K562 (cell line): Measurements from ENCODE around the gene C16orf92. TPM values are rescaled to one million over a fixed set of nuclear protein-coding genes. Genes with fewer than 3 reads are reported as not detected.

Source experiments
- ARID2 ChIP-seq: fragments of 450-650 bp; IDR thresholded peaks from 2 replicates; pipeline ENCODE4 v1.6.1; 2017; ENCODE audit warnings: antibody characterized with exemption, mild to moderate bottlenecking
- BMI1 ChIP-seq: fragments of 150-350 bp; IDR thresholded peaks from 2 replicates; pipeline ENCODE4 v1.6.1; 2014; ENCODE audit warnings: low read length
- CBX3 ChIP-seq, 2 experiments: IDR thresholded peaks; 1 replicate in 1 of 2; 2 replicates in 1 of 2; pipeline ENCODE4 v1.6.1; 2012; ENCODE audit warnings: inconsistent platforms in 2 of 2, low read length in 2 of 2, borderline replicate concordance in 1 of 2, control low read depth in 1 of 2
- CHCHD3 ChIP-seq: fragments of 250-450 bp; sonication (Bioruptor Pico); IDR thresholded peaks from 2 replicates; pipeline ENCODE4 v2.1.2; 2022; ENCODE audit warnings: mild to moderate bottlenecking
- COPS2 ChIP-seq: fragments of 450-650 bp; conservative IDR thresholded peaks from 2 replicates; pipeline ENCODE4 v1.6.1; 2016; ENCODE audit warnings: mild to moderate bottlenecking, moderate library complexity
- ELF1 ChIP-seq: fragments of 200-800 bp; sonication (Bioruptor generic); IDR thresholded peaks from 2 replicates; pipeline ENCODE4 v1.6.1; 2016; ENCODE audit warnings: missing genetic modification characterization, missing compliant biosample characterization
- FOXK1 ChIP-seq: sonication (generic); formaldehyde crosslinking; IDR thresholded peaks from 2 replicates; pipeline ENCODE4 v1.8.0; 2022; ENCODE audit warnings: missing genetic modification reagents, mild to moderate bottlenecking, borderline replicate concordance
- HMGN3 ChIP-seq: IDR thresholded peaks from 2 replicates; pipeline ENCODE4 v1.6.1; 2011; ENCODE audit warnings: borderline replicate concordance, low read depth, mild to moderate bottlenecking, mixed read lengths, low read length; ENCODE audit not compliant: insufficient read length; ENCODE audit errors: extremely low read depth
- KDM4B ChIP-seq, 2 experiments: fragments of 450-650 bp in 1 of 2; sonication (generic) in 1 of 2; IDR thresholded peaks; 2 replicates each; pipeline ENCODE4 v1.6.1; 2016 to 2017; ENCODE audit warnings: borderline replicate concordance in 2 of 2, antibody characterized with exemption in 1 of 2, low read depth in 1 of 2, mild to moderate bottlenecking in 1 of 2
- LCOR ChIP-seq: sonication (generic); formaldehyde crosslinking; IDR thresholded peaks from 2 replicates; pipeline ENCODE4 v1.8.0; 2022; ENCODE audit warnings: mild to moderate bottlenecking, missing genetic modification reagents
- LEF1 ChIP-seq: fragments of 450-650 bp; IDR thresholded peaks from 2 replicates; pipeline ENCODE4 v1.6.1; 2016; ENCODE audit warnings: mild to moderate bottlenecking
- POLR2AphosphoS2 ChIP-seq: IDR thresholded peaks from 2 replicates; pipeline ENCODE4 v1.6.1; 2012; ENCODE audit warnings: low read length, improper control_type of control experiment
- RBBP5 ChIP-seq: fragments of 200-600 bp; sonication (generic); IDR thresholded peaks from 2 replicates; pipeline ENCODE4 v1.6.1; 2012; ENCODE audit warnings: borderline replicate concordance, mild to moderate bottlenecking, low read length, control low read depth, inconsistent platforms; ENCODE audit not compliant: insufficient read depth, poor library complexity, severe bottlenecking
- RBM25 ChIP-seq: fragments of 200-400 bp; formaldehyde crosslinking; IDR thresholded peaks from 2 replicates; pipeline ENCODE4 v1.6.1; 2018; ENCODE audit warnings: low read length, low read depth, moderate library complexity; ENCODE audit not compliant: severe bottlenecking
- TAF15 ChIP-seq: fragments of 200-400 bp; formaldehyde crosslinking; IDR thresholded peaks from 2 replicates; pipeline ENCODE4 v1.6.1; 2017; ENCODE audit warnings: mild to moderate bottlenecking, low read depth, low read length, moderate library complexity
- TSC22D4 ChIP-seq: fragments of 450-650 bp; IDR thresholded peaks from 2 replicates; pipeline ENCODE4 v1.6.1; 2016; ENCODE audit warnings: missing genetic modification characterization, missing biosample characterization, control low read depth
- ZBED1 ChIP-seq: IDR thresholded peaks from 2 replicates; pipeline ENCODE4 v1.6.1; 2014
- ZFP36 ChIP-seq: fragments of 150-350 bp; IDR thresholded peaks from 2 replicates; pipeline ENCODE4 v1.6.1; 2018; ENCODE audit warnings: low read length, low read depth; ENCODE audit not compliant: partially characterized antibody
- ZKSCAN8 ChIP-seq: fragments of 200-800 bp; sonication (Bioruptor generic); IDR thresholded peaks from 2 replicates; pipeline ENCODE4 v1.6.1; 2016; ENCODE audit warnings: missing genetic modification characterization, missing compliant biosample characterization
- ZNF24 ChIP-seq: fragments of 450-650 bp; IDR thresholded peaks from 2 replicates; pipeline ENCODE4 v1.6.1; 2016
- ZNF347 ChIP-seq: fragments of 450-650 bp; formaldehyde crosslinking; IDR thresholded peaks from 2 replicates; pipeline ENCODE4 v1.4.0; 2020; ENCODE audit warnings: low read depth, mild to moderate bottlenecking, moderate library complexity
- ZNF79 ChIP-seq: fragments of 250-450 bp; sonication (Bioruptor Pico); IDR thresholded peaks from 2 replicates; pipeline ENCODE4 v1.4.0; 2020; ENCODE audit warnings: low read depth, mild to moderate bottlenecking, moderate library complexity
- polyA plus RNA-seq, 8 experiments: library from polyadenylated mRNA; depleted of rRNA in 4 of 8; stranded (reverse) in 5 of 8; unstranded in 3 of 8; fragments of >200 nt; fragmentation: Nextera tagmentation in 2 of 8; fragmentation: Illumina TruSeq in 1 of 8; extraction: Ambion mirVana in 2 of 8; extraction: Trizol in 1 of 8; gene quantifications; 2 replicates each; pipeline versions ENCODE4 v1.2.1 to v1.2.3, GENCODE V29; 2011 to 2014; ENCODE audit warnings: inconsistent platforms in 1 of 8, missing spikeins in 1 of 8
- total RNA-seq, 7 experiments: library from RNA; depleted of rRNA in 6 of 7; stranded (reverse); fragments of >200 nt in 6 of 7; fragmentation: Illumina TruSeq in 2 of 7; extraction: Trizol in 2 of 7; gene quantifications; 2 replicates each; pipeline versions ENCODE4 v1.2.1 to v1.2.3, GENCODE V29; 2011 to 2021; ENCODE audit warnings: low replicate concordance in 1 of 7
- TF ChIP-seq, protein P1 (sequence below): fragments of 250-450 bp; sonication (Bioruptor Pico); IDR thresholded peaks from 2 replicates; pipeline ENCODE4 v1.5.0; 2020; ENCODE audit warnings: mild to moderate bottlenecking
- TF ChIP-seq, protein P2 (sequence below), 2 experiments: fragments of 450-650 bp in 1 of 2; sonication (generic) in 1 of 2; formaldehyde crosslinking; conservative IDR thresholded peaks; 2 replicates each; pipeline versions ENCODE4 v1.4.0 to v1.8.1; 2020 to 2022; ENCODE audit warnings: mild to moderate bottlenecking in 1 of 2, missing genetic modification reagents in 1 of 2
- TF ChIP-seq, protein P3 (sequence below): fragments of 250-450 bp; sonication (Bioruptor Pico); IDR thresholded peaks from 2 replicates; pipeline ENCODE4 v1.5.1; 2021; ENCODE audit warnings: mild to moderate bottlenecking
- TF ChIP-seq, protein P4 (sequence below): sonication (generic); formaldehyde crosslinking; IDR thresholded peaks from 2 replicates; pipeline ENCODE4 v1.8.0; 2022; ENCODE audit warnings: mild to moderate bottlenecking, missing genetic modification reagents

The C16orf92 gene
- total and polyA plus RNA-seq, 9 of the 15 experiments (the other 6 are each of a cell fraction or from before 2014, with no cell fraction given): not detected

DNA sequence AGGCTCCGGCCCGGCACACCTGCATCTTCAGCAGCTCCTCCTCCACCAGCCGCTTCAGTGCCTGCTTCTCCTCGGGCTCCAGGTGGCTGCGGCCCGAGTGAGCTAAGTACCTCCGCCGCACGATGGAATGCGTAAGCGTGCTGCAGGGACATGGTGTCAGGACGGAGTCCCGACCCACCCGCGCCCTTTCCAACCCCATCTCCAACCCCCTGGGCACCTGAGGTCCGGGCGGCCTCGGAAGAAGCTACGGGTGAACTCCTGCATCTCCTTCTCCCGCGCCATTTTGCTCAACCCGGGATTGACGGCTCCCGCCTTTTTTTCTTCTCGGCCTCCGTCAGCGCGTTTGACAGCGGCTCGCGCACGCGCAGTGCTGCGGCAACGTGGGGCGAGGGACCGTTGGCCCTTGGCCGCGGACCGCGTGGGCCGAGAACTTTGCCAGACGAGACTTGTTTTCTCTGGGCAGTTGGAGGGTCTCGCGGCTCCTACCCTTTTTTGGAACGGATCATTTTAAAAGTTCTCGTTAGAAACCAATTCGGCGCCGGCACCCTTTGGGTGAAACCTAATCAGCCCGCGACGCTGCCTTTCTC, 27.6 kb upstream of the C16orf92 start, which contains the start of gene HIRIP3 (continued):
- TF ChIP-seq, protein P1, sequence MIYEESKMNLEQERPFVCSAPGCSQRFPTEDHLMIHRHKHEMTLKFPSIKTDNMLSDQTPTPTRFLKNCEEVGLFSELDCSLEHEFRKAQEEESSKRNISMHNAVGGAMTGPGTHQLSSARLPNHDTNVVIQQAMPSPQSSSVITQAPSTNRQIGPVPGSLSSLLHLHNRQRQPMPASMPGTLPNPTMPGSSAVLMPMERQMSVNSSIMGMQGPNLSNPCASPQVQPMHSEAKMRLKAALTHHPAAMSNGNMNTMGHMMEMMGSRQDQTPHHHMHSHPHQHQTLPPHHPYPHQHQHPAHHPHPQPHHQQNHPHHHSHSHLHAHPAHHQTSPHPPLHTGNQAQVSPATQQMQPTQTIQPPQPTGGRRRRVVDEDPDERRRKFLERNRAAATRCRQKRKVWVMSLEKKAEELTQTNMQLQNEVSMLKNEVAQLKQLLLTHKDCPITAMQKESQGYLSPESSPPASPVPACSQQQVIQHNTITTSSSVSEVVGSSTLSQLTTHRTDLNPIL (CRISPR knock-in tag): no peak
- TF ChIP-seq POLR2AphosphoS2 (0 out of 2 replicates have a peak, but pooled peaks have one; percentile 32), CHCHD3 (CRISPR knock-in tag) (no peak), ZNF24 (no peak), KDM4B (IDR thresholded peaks at IDR 0.05; ENCODE audit: borderline replicate concordance in 2 of 2, low read depth in 1 of 2) (0 out of 4 replicates have a peak, but pooled peaks of 1 of the 2 experiments have one; percentile 70), COPS2 (no peak), FOXK1 (CRISPR knock-in tag) (peak; percentile 17; the same call in 1 of the 2 replicates), ELF1 (tag) (no peak), BMI1 (no peak), ZFP36 (no peak), HMGN3 (peak; percentile 48), ZNF347 (no peak), ARID2 (no peak), CBX3 (IDR thresholded peaks at IDR 0.05; ENCODE audit: borderline replicate concordance in 1 of 2, low read length in 2 of 2) (no peak), ZNF79 (CRISPR knock-in tag) (no peak), ZKSCAN8 (peak; percentile 26; the same call in 1 of the 2 replicates), TSC22D4 (tag) (no peak), TAF15 (no peak), LCOR (CRISPR knock-in tag) (peak; percentile 73), LEF1 (no peak), RBM25 (no peak), RBBP5 (peak; percentile 35), ZBED1 (no peak; the same call in 1 of the 2 replicates)
- TF ChIP-seq, protein P2, sequence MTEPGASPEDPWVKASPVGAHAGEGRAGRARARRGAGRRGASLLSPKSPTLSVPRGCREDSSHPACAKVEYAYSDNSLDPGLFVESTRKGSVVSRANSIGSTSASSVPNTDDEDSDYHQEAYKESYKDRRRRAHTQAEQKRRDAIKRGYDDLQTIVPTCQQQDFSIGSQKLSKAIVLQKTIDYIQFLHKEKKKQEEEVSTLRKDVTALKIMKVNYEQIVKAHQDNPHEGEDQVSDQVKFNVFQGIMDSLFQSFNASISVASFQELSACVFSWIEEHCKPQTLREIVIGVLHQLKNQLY (CRISPR knock-in tag; conservative IDR thresholded peaks at IDR 0.05): no peak
- TF ChIP-seq, protein P3, sequence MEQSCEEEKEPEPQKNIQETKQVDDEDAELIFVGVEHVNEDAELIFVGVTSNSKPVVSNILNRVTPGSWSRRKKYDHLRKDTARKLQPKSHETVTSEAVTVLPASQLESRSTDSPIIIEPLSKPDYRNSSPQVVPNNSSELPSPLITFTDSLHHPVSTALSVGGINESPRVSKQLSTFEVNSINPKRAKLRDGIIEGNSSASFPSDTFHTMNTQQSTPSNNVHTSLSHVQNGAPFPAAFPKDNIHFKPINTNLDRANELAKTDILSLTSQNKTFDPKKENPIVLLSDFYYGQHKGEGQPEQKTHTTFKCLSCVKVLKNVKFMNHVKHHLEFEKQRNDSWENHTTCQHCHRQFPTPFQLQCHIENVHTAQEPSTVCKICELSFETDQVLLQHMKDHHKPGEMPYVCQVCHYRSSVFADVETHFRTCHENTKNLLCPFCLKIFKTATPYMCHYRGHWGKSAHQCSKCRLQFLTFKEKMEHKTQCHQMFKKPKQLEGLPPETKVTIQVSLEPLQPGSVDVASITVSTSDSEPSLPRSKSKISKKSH (CRISPR knock-in tag): no peak
- TF ChIP-seq, protein P4, sequence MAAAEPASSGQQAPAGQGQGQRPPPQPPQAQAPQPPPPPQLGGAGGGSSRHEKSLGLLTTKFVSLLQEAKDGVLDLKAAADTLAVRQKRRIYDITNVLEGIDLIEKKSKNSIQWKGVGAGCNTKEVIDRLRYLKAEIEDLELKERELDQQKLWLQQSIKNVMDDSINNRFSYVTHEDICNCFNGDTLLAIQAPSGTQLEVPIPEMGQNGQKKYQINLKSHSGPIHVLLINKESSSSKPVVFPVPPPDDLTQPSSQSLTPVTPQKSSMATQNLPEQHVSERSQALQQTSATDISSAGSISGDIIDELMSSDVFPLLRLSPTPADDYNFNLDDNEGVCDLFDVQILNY (CRISPR knock-in tag): no peak
